HG03196 (cell line): ENCODE measurements around the gene ZNF691.
"Not testable (repeated sequence)": the region's sequence is repeated elsewhere in the genome, so short reads cannot be mapped to it uniquely, and the experiment has no call there.

Experiments used
- ATAC-seq: cut with Tn5 transposase; IDR thresholded peaks from one replicate; pipeline ENCODE4 v1.9.1; 2021; ENCODE audit not compliant: unreplicated experiment

Gene ZNF691, protein sequence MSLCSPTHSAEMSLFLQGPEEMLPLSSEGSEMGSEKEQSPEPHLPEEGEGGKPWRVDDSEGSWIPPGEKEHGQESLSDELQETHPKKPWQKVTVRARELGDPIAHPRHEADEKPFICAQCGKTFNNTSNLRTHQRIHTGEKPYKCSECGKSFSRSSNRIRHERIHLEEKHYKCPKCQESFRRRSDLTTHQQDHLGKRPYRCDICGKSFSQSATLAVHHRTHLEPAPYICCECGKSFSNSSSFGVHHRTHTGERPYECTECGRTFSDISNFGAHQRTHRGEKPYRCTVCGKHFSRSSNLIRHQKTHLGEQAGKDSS

GRCh38 chr1:42846257-42847110, at the start of gene ZNF691:
Gene ZNF691, plus strand, starts transcription at chr1:42846613. Its CDS starts 3,046 bp downstream, at chr1:42849659.
- peak; percentile 81 for ATAC-seq

- no peak for ATAC-seq
These were observed 49.0 kb upstream of the ZNF691 start for GRCh38 chr1:42797414-42797813.

GRCh38 chr1:42797979-42798378, 48.4 kb upstream of the ZNF691 start:
- no peak for ATAC-seq

GRCh38 chr1:42801832-42802473, 44.5 kb upstream of the ZNF691 start:
- ATAC-seq = no peak

DNA sequence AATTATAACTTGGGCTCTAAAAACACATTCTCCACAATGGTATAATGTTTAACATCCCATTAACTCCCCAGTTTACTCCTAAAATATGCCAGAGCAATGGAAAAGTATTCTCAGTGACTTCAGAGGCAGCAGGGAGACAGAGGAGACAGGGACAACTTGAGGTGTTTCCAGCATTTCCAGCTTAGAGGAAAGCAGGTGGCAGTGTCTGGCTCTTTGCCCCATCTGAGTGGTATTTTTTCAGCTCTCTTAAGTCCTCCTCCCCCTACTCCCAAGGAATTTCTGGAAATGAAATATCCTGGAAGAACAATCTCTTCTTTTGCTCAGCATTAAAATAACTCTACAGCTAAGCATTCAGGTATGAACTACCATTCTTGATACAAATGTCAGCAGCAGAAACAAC, 40.2 kb upstream of the ZNF691 start:
- ATAC-seq = no peak

DNA sequence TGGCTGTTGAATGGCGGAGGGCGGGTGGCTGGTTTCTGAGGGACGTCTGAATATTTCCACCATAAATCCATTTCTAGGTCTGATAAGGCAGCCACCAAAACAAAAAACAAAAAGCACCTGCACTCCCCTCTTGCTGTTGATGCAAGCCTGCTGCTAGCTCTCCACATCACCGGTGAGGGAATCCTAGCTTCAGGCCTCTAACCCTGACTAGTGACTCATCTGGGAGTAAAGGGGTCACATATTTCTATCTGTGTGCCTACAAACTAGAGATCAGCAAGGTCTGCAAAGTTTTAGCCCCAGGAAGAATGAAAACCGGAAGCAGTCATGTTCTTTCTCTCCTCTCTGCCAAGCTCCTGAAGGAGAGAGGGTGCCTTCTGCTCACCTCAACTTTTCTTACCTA, 39.8 kb upstream of the ZNF691 start:
- ATAC-seq = no peak

GRCh38 chr1:42807056-42807668, 39.3 kb upstream of the ZNF691 start:
- ATAC-seq = no peak

DNA sequence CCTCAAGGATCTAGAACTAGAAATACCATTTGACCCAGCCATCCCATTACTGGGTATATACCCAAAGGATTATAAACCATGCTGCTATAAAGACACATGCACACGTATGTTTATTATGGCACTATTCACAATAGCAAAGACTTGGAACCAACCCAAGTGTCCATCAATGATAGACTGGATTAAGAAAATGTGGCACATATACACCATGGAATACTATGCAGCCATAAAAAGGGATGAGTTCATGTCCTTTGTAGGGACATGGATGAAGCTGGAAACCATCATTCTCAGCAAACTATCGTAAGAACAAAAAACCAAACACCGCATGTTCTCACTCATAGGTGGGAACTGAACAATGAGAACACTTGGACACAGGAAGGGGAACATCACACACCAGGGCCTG, 31.6 kb upstream of the ZNF691 start:
- ATAC-seq = not testable (repeated sequence)

- ATAC-seq = peak; percentile 5
These were observed 30.4 kb upstream of the ZNF691 start for GRCh38 chr1:42815941-42816584.

DNA sequence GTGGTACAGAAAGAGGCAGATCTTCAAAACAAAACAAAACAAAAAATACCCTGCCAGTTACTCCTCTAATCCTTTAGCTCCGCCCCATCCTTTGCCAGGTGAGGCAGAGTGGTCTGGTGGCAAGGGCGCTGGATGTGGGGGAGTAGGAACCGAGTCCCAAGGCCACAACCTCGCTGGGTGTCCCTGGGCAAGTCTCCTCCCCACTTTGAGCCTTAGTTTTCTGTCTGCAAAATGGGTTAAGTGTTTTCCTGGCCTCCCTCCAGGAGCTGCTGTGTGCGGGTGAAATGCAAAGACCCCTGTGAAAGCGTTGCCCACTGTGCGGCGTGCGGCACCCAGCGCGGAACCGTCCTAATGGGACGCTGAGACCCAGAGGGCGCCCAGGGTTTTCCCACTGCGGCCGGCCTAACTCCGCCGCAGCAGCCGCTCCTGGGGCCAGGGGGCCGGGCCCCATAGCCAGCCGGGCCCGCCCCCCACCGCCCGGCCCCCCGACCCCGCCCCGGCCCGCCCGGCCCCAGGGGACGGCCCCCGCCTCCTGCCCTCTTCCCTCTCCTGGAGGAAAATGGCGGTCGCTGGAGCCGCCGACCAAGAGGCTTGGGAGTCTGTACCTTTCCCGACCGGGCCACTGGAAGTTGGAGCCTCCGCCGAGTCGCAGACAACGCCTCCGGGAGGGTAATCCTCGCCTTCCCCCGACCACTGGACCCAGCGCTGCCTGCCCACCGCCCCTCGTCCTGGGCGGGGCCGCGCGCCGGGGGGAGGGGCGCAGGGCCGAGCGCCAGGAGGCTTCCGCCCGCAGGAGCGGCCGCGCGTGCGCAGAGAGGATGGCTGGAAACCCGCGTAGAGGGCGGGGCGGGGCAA, 29.6 kb upstream of the ZNF691 start, which contains the start of the genes ERMAP and SVBP:
Gene ERMAP, plus strand, starts transcription at position 538 of the 855 bp plus-strand sequence. CDS start 13,327 bp downstream, outside the sequence.
Gene SVBP, minus strand, starts transcription at position 813 of the 855 bp plus-strand sequence. CDS start 853 bp downstream, outside the sequence.
- peak; percentile 75 for ATAC-seq

- ATAC-seq = no peak
These were observed 29.0 kb upstream of the ZNF691 start for GRCh38 chr1:42817440-42817767.

- ATAC-seq = no peak
These were observed 28.4 kb upstream of the ZNF691 start for GRCh38 chr1:42817976-42818375.

- ATAC-seq = no peak
These were observed 25.6 kb upstream of the ZNF691 start for GRCh38 chr1:42820813-42821212.

DNA sequence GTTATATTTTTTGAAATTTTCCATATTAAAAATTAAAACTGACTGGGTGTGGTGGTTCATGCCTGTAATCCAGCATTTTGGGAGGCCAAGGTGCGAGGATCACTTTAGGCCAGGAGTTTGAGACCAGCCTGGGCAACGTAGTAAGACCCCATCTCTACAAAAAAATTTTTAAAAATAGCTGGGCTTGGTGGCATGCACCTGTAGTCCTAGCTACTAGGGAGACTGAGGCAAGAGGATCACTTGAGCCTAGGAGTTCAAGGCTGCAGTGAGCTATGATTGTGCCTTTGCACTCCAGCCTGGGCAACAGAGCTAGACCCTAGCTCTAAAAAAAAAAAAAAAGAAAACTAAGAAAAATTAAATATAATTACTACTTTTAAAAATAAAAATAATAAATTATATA, 24.7 kb upstream of the ZNF691 start:
- ATAC-seq = no peak

DNA sequence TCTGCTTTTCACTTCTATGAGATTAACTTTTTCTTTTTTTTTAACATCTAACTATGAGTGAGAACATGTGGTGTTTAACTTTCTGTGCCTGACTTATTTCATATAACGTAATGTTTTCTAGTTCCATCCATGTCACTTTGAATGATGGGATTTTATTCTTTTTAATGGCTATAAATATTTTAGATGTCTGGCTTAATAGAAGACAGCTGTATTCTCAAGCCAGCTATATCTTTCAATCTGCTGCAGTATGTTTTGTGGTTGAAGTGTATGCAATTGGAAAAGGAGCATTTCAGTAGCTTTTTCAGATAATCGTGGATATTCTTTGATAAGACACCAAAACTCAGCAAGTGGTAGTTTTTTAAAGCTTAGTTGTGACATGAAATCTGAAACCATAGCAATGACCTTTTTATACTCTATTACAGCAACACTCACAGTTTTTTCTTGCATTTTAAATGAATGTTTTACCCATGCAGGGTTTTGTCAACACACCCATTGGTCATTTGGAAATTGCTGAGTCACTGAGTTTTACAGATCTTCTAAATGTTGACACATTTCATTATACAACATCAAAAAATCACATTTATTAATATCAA, 23.5 kb upstream of the ZNF691 start:
- ATAC-seq = no peak

DNA sequence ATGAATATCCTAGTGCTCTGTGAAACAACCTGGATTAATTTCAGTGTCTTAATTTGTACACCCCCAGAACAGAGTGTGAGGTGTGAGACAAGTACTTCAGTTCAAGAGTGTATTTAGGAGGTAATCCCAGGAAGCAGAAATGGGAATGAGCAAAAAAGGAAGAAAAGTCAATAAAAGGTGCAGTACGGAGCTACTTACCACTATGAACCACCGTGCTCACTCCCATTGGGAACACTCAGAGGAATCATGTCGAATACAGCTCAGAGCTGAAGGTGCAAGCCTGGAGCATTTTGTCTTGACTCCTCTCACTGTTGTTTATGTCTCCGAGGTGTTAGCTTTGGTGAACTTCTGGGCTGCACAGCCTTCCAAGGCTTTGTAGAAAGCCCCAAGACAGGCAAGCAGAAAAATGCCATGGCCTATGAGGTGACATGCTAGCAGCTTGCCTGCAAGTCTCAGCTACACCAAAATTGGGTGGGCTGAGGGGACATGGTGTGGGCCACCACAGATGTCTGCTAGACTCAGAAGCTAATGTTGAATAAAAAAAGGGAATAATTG, 21.9 kb upstream of the ZNF691 start:
- no peak for ATAC-seq

GRCh38 chr1:42825036-42825851, 21.2 kb upstream of the ZNF691 start:
- ATAC-seq = no peak

GRCh38 chr1:42830631-42831030, 15.8 kb upstream of the ZNF691 start:
- no peak for ATAC-seq
